Measurements from ENCODE around the gene SCAF4. TPM values are rescaled to one million over a fixed set of nuclear protein-coding genes. Genes with fewer than 3 reads are reported as not detected.

SCAF4 gene
- polyA plus RNA-seq, 1 of the 3 experiments (the other 2 are of a cell fraction) = 8.5 TPM

DNA sequence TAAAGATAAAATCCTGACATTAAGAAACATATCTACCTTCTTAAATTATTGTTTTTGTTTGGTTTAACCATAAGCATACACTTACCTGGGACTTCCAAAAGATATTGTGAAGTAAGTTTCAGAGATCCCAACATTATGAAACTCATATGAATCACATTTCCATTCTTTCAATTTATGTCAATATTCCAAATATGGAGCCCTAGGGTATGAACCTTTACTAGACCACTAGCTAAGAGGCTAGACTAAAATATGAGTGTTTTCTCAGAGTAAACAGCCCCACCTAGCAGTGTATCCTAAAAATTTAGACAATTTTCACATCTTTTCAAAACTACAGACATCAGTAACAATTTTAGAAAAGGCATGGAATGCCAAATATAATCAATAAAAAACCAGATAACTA lies 24.4 kb downstream of the SCAF4 start:
- peaks cover 11% of the 10 kb centered on the region for H3F3A ChIP-seq (replicated peaks; ENCODE audit: insufficient read depth)
- peaks cover 66% of the 10 kb centered on the region for H4K20me1 ChIP-seq (ENCODE audit: insufficient read depth)
- H3K36me3 ChIP-seq (replicated peaks in 1 of 2; ENCODE audit: control insufficient read depth in 1 of 2, insufficient read depth in 2 of 2, low read length in 1 of 2) = peaks cover 21 to 26% of the 10 kb centered on the region in 2 experiments
- no peaks in the 10 kb centered on the region for H3K27me3 ChIP-seq (ENCODE audit: insufficient read depth)
- H2AFZ ChIP-seq (ENCODE audit: low read depth) = no peak overlapping the region
- no peak overlapping the region for H3K4me2 ChIP-seq
- no peaks in the 10 kb centered on the region for H3K9me3 ChIP-seq
- no peaks in the 10 kb centered on the region for H3K9me2 ChIP-seq
- H3K27ac ChIP-seq (ENCODE audit: low read depth in 2 of 2, low read length in 1 of 2) = no peak overlapping the region
- peaks cover 99% of the 10 kb centered on the region for H3K79me2 ChIP-seq (ENCODE audit: insufficient read depth)
- ChIA-PET POLR2A (no interaction called here), CTCF (interaction anchor here (1.1 kb wide), 1 partner anchor 37 kb away, joined by 3 read pairs; no protein-coding TSS in a partner anchor)
- H3K4me3 ChIP-seq (ENCODE audit: low read depth in 2 of 2, low read length in 1 of 2) = no peak overlapping the region
- no peak for TF ChIP-seq REST (IDR thresholded peaks at IDR 0.05; ENCODE audit: low read depth, low read length)
- no peak for TF ChIP-seq GABPA (IDR thresholded peaks at IDR 0.05; ENCODE audit: low read depth)
- no peak for TF ChIP-seq EZH2phosphoT487 (IDR thresholded peaks at IDR 0.05; ENCODE audit: borderline replicate concordance, low read depth)
- no peak for TF ChIP-seq NFIC (IDR thresholded peaks at IDR 0.05; ENCODE audit: borderline replicate concordance)
- TF ChIP-seq YY1 (IDR thresholded peaks at IDR 0.05; ENCODE audit: low read depth) = no peak
- TF ChIP-seq POLR2AphosphoS5 (IDR thresholded peaks at IDR 0.05; ENCODE audit: low read depth, low read length) = no peak
- TF ChIP-seq RCOR1 (IDR thresholded peaks at IDR 0.05; ENCODE audit: low read length) = no peak
- no peak for TF ChIP-seq TEAD4 (IDR thresholded peaks at IDR 0.05; ENCODE audit: borderline replicate concordance, insufficient read depth)
- DNase-seq = no peak
- peaks cover 0 to 18% of the 10 kb centered on the region in 2 experiments for H3K4me1 ChIP-seq (ENCODE audit: control insufficient read depth in 1 of 2, insufficient read depth in 2 of 2, low read depth in 1 of 2, low read length in 1 of 2)
- no peak overlapping the region for H3K9ac ChIP-seq

DNA sequence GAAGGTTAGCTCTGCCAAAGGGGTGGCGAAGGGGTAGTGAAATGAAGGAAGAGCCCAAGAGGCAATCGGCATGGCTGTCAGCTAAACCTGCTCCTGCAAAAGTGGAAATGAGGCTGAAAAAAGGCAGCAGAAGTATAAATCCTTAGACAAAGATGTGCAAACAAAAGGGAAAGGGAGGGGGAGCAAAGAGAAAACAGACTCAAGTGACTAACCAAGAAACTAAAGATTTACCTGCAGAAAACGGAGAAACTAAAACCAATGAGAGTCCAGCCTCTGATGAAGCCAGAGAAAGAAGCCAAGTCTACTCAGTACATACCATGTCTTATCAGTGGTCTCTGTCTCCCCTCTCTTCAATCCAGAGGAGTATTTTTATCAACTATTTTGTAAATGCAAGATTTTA lies 25.4 kb downstream of the SCAF4 start:
- Histone ChIP-seq H2AFZ (ENCODE audit: low read depth) (no peak overlapping the region), H3K36me3 (replicated peaks in 1 of 2; ENCODE audit: control insufficient read depth in 1 of 2, insufficient read depth in 2 of 2, low read length in 1 of 2) (peaks cover 30 to 36% of the 10 kb centered on the region in 2 experiments), H3K4me1 (ENCODE audit: control insufficient read depth in 1 of 2, insufficient read depth in 2 of 2, low read depth in 1 of 2, low read length in 1 of 2) (peaks cover 0 to 18% of the 10 kb centered on the region in 2 experiments), H3K4me2 (no peak overlapping the region), H3K9ac (no peak overlapping the region), H4K20me1 (ENCODE audit: insufficient read depth) (peaks cover 58% of the 10 kb centered on the region), H3K9me3 (no peaks in the 10 kb centered on the region), H3K27me3 (ENCODE audit: insufficient read depth) (no peaks in the 10 kb centered on the region), H3K27ac (ENCODE audit: low read depth in 2 of 2, low read length in 1 of 2) (no peak overlapping the region), H3K9me2 (no peaks in the 10 kb centered on the region), H3K4me3 (ENCODE audit: low read depth in 2 of 2, low read length in 1 of 2) (no peak overlapping the region), H3F3A (replicated peaks; ENCODE audit: insufficient read depth) (peaks cover 9% of the 10 kb centered on the region), H3K79me2 (ENCODE audit: insufficient read depth) (peaks cover 91% of the 10 kb centered on the region)
- TF ChIP-seq EZH2phosphoT487 (IDR thresholded peaks at IDR 0.05; ENCODE audit: borderline replicate concordance, low read depth) = no peak
- no peak for TF ChIP-seq RCOR1 (IDR thresholded peaks at IDR 0.05; ENCODE audit: low read length)
- no peak for TF ChIP-seq MEF2A (IDR thresholded peaks at IDR 0.05; ENCODE audit: borderline replicate concordance, low read depth)
- no peak for TF ChIP-seq RAD21 (IDR thresholded peaks at IDR 0.05; ENCODE audit: low read length)
- TF ChIP-seq FOXM1 (IDR thresholded peaks at IDR 0.05; ENCODE audit: low read depth) = no peak
- no peak for TF ChIP-seq MXI1 (IDR thresholded peaks at IDR 0.05; ENCODE audit: low read depth, low read length)
- no peak for TF ChIP-seq TEAD4 (IDR thresholded peaks at IDR 0.05; ENCODE audit: borderline replicate concordance, insufficient read depth)
- TF ChIP-seq TCF12 (IDR thresholded peaks at IDR 0.05) = no peak
- POLR2A ChIA-PET = no interaction called here
- 97% methylated on average over 3 of the region's 3 CpGs for WGBS (ENCODE audit: low lambda C conversion rate)
- CTCF ChIA-PET = interaction anchor here (1.2 kb wide), 1 partner anchor 18 kb away, joined by 3 read pairs; no protein-coding TSS in a partner anchor
- no peak for DNase-seq

Measured in SK-N-SH (cell line).